Mammary epithelial cell (primary cell): ENCODE measurements around the gene CPM.

Source experiments
- EZH2 ChIP-seq: IDR thresholded peaks from 2 replicates; pipeline ENCODE4 v1.6.1; 2012; ENCODE audit warnings: low read length, inconsistent platforms, borderline replicate concordance
- TF ChIP-seq, protein P1 (sequence below), 2 donors: IDR thresholded peaks in 1 of 2; conservative IDR thresholded peaks in 1 of 2; 2 replicates each; pipeline ENCODE4 v1.5.1; 2011 to 2012; ENCODE audit warnings: inconsistent platforms in 2 of 2, low read length in 2 of 2, mild to moderate bottlenecking in 2 of 2, control low read depth in 1 of 2, low read depth in 1 of 2; ENCODE audit not compliant: insufficient read depth in 1 of 2; ENCODE audit errors: extremely low read depth in 1 of 2

DNA sequence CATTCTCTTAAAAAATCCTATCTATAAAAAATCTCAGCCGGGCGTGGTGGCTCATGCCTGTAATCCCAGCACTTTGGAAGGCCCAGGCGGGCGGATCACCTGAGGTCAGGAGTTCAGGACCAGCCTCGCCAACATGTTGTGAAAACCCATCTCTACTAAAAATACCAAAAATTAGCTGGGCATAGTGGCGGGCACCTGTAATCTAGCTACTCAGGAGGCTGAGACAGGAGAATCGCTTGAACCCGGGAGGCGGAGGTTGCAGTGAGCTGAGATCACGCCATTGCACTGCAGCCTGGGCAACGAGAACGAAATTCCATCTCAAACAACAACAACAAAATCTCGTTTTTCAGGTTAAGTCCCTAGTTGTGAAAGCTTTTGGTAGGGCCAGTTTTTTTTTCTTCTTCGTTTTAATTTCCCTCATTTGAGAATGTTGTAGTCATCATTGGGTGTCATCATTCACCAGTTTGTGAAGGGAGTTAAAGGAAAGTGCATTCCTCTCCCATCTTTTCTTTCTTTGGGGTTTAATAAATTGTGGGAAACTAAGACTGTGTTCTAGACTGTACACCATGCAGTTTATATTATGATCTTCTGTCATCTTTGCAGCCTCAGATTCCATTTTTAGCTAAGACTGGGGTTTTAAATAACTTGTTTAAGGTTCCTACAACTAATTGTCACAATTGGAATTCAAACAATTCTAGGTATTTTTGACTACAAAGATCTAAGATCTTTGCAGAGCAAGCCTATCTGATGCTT, 101.0 kb downstream of the CPM start:
- TF ChIP-seq, protein P1, sequence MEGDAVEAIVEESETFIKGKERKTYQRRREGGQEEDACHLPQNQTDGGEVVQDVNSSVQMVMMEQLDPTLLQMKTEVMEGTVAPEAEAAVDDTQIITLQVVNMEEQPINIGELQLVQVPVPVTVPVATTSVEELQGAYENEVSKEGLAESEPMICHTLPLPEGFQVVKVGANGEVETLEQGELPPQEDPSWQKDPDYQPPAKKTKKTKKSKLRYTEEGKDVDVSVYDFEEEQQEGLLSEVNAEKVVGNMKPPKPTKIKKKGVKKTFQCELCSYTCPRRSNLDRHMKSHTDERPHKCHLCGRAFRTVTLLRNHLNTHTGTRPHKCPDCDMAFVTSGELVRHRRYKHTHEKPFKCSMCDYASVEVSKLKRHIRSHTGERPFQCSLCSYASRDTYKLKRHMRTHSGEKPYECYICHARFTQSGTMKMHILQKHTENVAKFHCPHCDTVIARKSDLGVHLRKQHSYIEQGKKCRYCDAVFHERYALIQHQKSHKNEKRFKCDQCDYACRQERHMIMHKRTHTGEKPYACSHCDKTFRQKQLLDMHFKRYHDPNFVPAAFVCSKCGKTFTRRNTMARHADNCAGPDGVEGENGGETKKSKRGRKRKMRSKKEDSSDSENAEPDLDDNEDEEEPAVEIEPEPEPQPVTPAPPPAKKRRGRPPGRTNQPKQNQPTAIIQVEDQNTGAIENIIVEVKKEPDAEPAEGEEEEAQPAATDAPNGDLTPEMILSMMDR (conservative IDR thresholded peaks at IDR 0.05 in 1 of 2, IDR thresholded peaks at IDR 0.05 in 1 of 2; ENCODE audit: extremely low read depth in 1 of 2, insufficient read depth in 1 of 2, low read depth in 1 of 2, low read length in 2 of 2): no peak
- no peak for TF ChIP-seq EZH2
